Occipital lobe (tissue), 2 donors: Measurements from ENCODE around the gene MTMR4. TPM values are rescaled to one million over a fixed set of nuclear protein-coding genes. Genes with fewer than 3 reads are reported as not detected.
"Not testable (repeated sequence)": the region's sequence is repeated elsewhere in the genome, so short reads cannot be mapped to it uniquely, and the experiment has no call there.

Experiments used
- DNase-seq: peaks from one replicate; lab custom pipeline; 2025; lab: John Stamatoyannopoulos, UW
- total RNA-seq: library from RNA; depleted of rRNA; stranded (reverse); fragments of >200 nt; gene quantifications from one replicate; pipeline ENCODE4 v1.2.3, GENCODE V29; 2014

The MTMR4 gene
- total RNA-seq, 1 donor from 2014 or later = 119 TPM

- DNase-seq = no peak
Measured at GRCh38 chr17:58492238-58493121, 22.0 kb downstream of the MTMR4 start.

- no peak for DNase-seq
Measured at GRCh38 chr17:58491510-58492045, 22.9 kb downstream of the MTMR4 start.

- DNase-seq = no peak
Measured at GRCh38 chr17:58488428-58488890, 26.0 kb downstream of the MTMR4 start.

GRCh38 chr17:58487589-58488427 is 26.6 kb downstream of the MTMR4 start, which contains the start of gene HSF5:
TSS of gene HSF5 (minus strand) at chr17:58488408. CDS start at chr17:58488274, 134 bp downstream.
- DNase-seq = no peak

GRCh38 chr17:58484600-58484999 is 29.8 kb downstream of the MTMR4 start:
- DNase-seq = no peak

- DNase-seq = not testable (repeated sequence)
Measured at GRCh38 chr17:58481798-58482197, 32.6 kb downstream of the MTMR4 start.

- no peak for DNase-seq
Measured at GRCh38 chr17:58480090-58480489, 34.3 kb downstream of the MTMR4 start.

- no peak for DNase-seq
Measured at GRCh38 chr17:58476812-58477211, 37.6 kb downstream of the MTMR4 start.

GRCh38 chr17:58475985-58476384 is 38.5 kb downstream of the MTMR4 start:
- DNase-seq = no peak

- no peak for DNase-seq
Measured at GRCh38 chr17:58470356-58470755, 44.1 kb downstream of the MTMR4 start.

GRCh38 chr17:58468944-58469343 is 45.5 kb downstream of the MTMR4 start:
- no peak for DNase-seq

- DNase-seq = no peak
Measured at GRCh38 chr17:58455491-58455890, 58.9 kb downstream of the MTMR4 start.

GRCh38 chr17:58452738-58453137 is 61.7 kb downstream of the MTMR4 start:
- DNase-seq = no peak

GRCh38 chr17:58447039-58447975 is 67.1 kb downstream of the MTMR4 start:
- no peak for DNase-seq

- no peak for DNase-seq
Measured at GRCh38 chr17:58446086-58446485, 68.4 kb downstream of the MTMR4 start.

Other genes with a start within 250 kb of the MTMR4 start
- gene MPO, start 233.7 kb downstream of the MTMR4 start, total RNA-seq = not detected
- gene TSPOAP1, start 185.8 kb downstream of the MTMR4 start, total RNA-seq = 30.1 TPM
- 28.4 TPM for gene SUPT4H1, start 162.4 kb downstream of the MTMR4 start, total RNA-seq
- 0.31 TPM for gene RNF43, start 97.1 kb downstream of the MTMR4 start, total RNA-seq
- gene HSF5, start 26.2 kb downstream of the MTMR4 start, total RNA-seq = 0.16 TPM
- gene TEX14, start 177.4 kb upstream of the MTMR4 start, total RNA-seq = 0.31 TPM
- gene RAD51C, start 178.0 kb upstream of the MTMR4 start, total RNA-seq = 42.6 TPM
- gene PPM1E, start 241.2 kb upstream of the MTMR4 start, total RNA-seq = 55.1 TPM